ENCODE data around the gene IGLL5.
"Not testable (repeated sequence)": the region's sequence is repeated elsewhere in the genome, so short reads cannot be mapped to it uniquely, and the experiment has no call there.

- TF ChIP-seq, protein P1, sequence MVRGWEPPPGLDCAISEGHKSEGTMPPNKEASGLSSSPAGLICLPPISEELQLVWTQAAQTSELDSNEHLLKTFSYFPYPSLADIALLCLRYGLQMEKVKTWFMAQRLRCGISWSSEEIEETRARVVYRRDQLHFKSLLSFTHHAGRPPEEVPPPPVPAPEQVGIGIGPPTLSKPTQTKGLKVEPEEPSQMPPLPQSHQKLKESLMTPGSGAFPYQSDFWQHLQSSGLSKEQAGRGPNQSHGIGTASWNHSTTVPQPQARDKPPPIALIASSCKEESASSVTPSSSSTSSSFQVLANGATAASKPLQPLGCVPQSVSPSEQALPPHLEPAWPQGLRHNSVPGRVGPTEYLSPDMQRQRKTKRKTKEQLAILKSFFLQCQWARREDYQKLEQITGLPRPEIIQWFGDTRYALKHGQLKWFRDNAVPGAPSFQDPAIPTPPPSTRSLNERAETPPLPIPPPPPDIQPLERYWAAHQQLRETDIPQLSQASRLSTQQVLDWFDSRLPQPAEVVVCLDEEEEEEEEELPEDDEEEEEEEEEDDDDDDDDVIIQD (CRISPR knock-in tag; IDR thresholded peaks at IDR 0.05; ENCODE audit: low read depth): not testable (repeated sequence)
- not testable (repeated sequence) for TF ChIP-seq YY1 (IDR thresholded peaks at IDR 0.05; ENCODE audit: insufficient read depth, insufficient replicate concordance, low read depth, low read length); ZBTB1 (CRISPR knock-in tag; IDR thresholded peaks at IDR 0.05; ENCODE audit: borderline replicate concordance); SALL2 (CRISPR knock-in tag; IDR thresholded peaks at IDR 0.05); SNRNP70 (IDR thresholded peaks at IDR 0.05; ENCODE audit: low read depth, low read length); KDM1A (CRISPR knock-in tag; IDR thresholded peaks at IDR 0.05); CBX5 (CRISPR knock-in tag; IDR thresholded peaks at IDR 0.05; ENCODE audit: borderline replicate concordance); ZNF549 (CRISPR knock-in tag; IDR thresholded peaks at IDR 0.05)
Observed at GRCh38 chr22:22904736-22905135, 17.1 kb downstream of the IGLL5 start.
